Keratinocyte (primary cell): Measurements from ENCODE around the gene NLGN2. TPM values are rescaled to one million over a fixed set of nuclear protein-coding genes. Genes with fewer than 3 reads are reported as not detected.
"Not testable (repeated sequence)": the region's sequence is repeated elsewhere in the genome, so short reads cannot be mapped to it uniquely, and the experiment has no call there.

ENCODE experiments used
- DNase-seq: peaks from one replicate; pipeline ENCODE4 v3.0.0-alpha.2; 2011; ENCODE audit warnings: low read depth, missing footprints, low spot score
- FAIRE-seq: peaks from 2 replicates; lab custom pipeline; 2011; peaks lifted over from hg19 to GRCh38; lab: Jason Lieb, UNC
- H2AFZ ChIP-seq: 2 replicates; pipeline ENCODE4 v1.6.0; 2012; ENCODE audit warnings: low read length, control low read depth, inconsistent platforms; ENCODE audit not compliant: control insufficient read depth
- H3K27ac ChIP-seq: 2 replicates; pipeline ENCODE4 v1.5.1; 2011; ENCODE audit warnings: low read length; ENCODE audit not compliant: control insufficient read depth, insufficient read depth
- H3K27me3 ChIP-seq: 3 replicates; pipeline ENCODE4 v1.6.0; 2011; ENCODE audit warnings: low read length; ENCODE audit not compliant: control insufficient read depth, insufficient read depth; ENCODE audit errors: extremely low read depth
- H3K36me3 ChIP-seq, 2 experiments: 2 replicates in 1 of 2; 3 replicates in 1 of 2; pipeline ENCODE4 v1.5.1; 2011; ENCODE audit warnings: low read length in 2 of 2, mild to moderate bottlenecking in 1 of 2; ENCODE audit not compliant: control insufficient read depth in 2 of 2, insufficient read depth in 2 of 2; ENCODE audit errors: extremely low read depth in 1 of 2
- H3K4me1 ChIP-seq: 3 replicates; pipeline ENCODE4 v1.5.1; 2011; ENCODE audit warnings: low read length; ENCODE audit not compliant: control insufficient read depth, insufficient read depth; ENCODE audit errors: extremely low read depth
- H3K4me2 ChIP-seq: 3 replicates; pipeline ENCODE4 v1.6.0; 2011; ENCODE audit warnings: low read depth, low read length; ENCODE audit not compliant: control insufficient read depth, insufficient read depth; ENCODE audit errors: extremely low read depth
- H3K4me3 ChIP-seq, 3 experiments: fragments of 200-600 bp in 1 of 3; sonication (generic) in 1 of 3; 2 replicates in 2 of 3; 3 replicates in 1 of 3; pipeline ENCODE4 v1.5.1; 2011 to 2016; ENCODE audit warnings: low read length in 3 of 3, mild to moderate bottlenecking in 3 of 3, control low read depth in 2 of 3, inconsistent platforms in 1 of 3, low read depth in 1 of 3, mixed read lengths in 1 of 3, mixed run types in 1 of 3, moderate library complexity in 1 of 3; ENCODE audit not compliant: control insufficient read depth in 2 of 3, insufficient read depth in 2 of 3; ENCODE audit errors: extremely low read depth in 1 of 3
- H3K79me2 ChIP-seq: 2 replicates; pipeline ENCODE4 v1.6.0; 2012; ENCODE audit warnings: low read length; ENCODE audit not compliant: control insufficient read depth, insufficient read depth
- H3K9ac ChIP-seq: 3 replicates; pipeline ENCODE4 v1.6.0; 2011; ENCODE audit warnings: low read length; ENCODE audit not compliant: control insufficient read depth, insufficient read depth; ENCODE audit errors: extremely low read depth
- H3K9me1 ChIP-seq: 3 replicates; pipeline ENCODE4 v1.6.0; 2011; ENCODE audit warnings: low read length; ENCODE audit not compliant: control insufficient read depth, insufficient read depth; ENCODE audit errors: extremely low read depth
- H3K9me3 ChIP-seq: 2 replicates; pipeline ENCODE4 v1.5.1; 2012; ENCODE audit warnings: low read depth, low read length; ENCODE audit not compliant: control insufficient read depth
- H4K20me1 ChIP-seq: 3 replicates; pipeline ENCODE4 v1.6.0; 2011; ENCODE audit warnings: low read length; ENCODE audit not compliant: control insufficient read depth, insufficient read depth; ENCODE audit errors: extremely low read depth
- CTCF ChIP-seq, 3 experiments: IDR thresholded peaks in 1 of 3; conservative IDR thresholded peaks in 1 of 3; optimal IDR thresholded peaks in 1 of 3; 2 replicates in 2 of 3; 3 replicates in 1 of 3; pipeline versions ENCODE3 to v1.5.1; 2011; ENCODE audit warnings: low read length in 3 of 3, mild to moderate bottlenecking in 3 of 3, moderate library complexity in 2 of 3, control low read depth in 1 of 3, inconsistent platforms in 1 of 3; ENCODE audit not compliant: insufficient read depth in 2 of 3; ENCODE audit errors: extremely low read depth in 1 of 3
- EZH2 ChIP-seq: IDR thresholded peaks from one replicate; pipeline ENCODE4 v1.6.1; 2012; ENCODE audit warnings: inconsistent platforms, mild to moderate bottlenecking, low read length, moderate library complexity
- dilution Hi-C: fragments of 300-500 bp; cut with MboI; formaldehyde crosslinking; loops from one replicate; pipeline ENCODE4 v1.7.0; 2020; ENCODE audit warnings: low sequenced_read_pairs; ENCODE audit not compliant: extremely low pct_ligation_motif_present
- polyA plus RNA-seq, 5 experiments: library from polyadenylated mRNA; depleted of rRNA in 3 of 5; stranded (reverse) in 3 of 5; stranded (forward) in 1 of 5; unstranded in 1 of 5; fragments of >200 nt; gene quantifications; 1 replicate in 1 of 5; 2 replicates in 3 of 5; 3 replicates in 1 of 5; pipeline versions ENCODE4 v1.2.1 to v1.2.3, GENCODE V29; 2011 to 2012; ENCODE audit warnings: missing spikeins in 2 of 5, low read depth in 1 of 5, low replicate concordance in 1 of 5

Gene NLGN2
- polyA plus RNA-seq, 1 donor (not counting 4 experiments of a cell fraction or from before 2014, with no cell fraction given): 2.5 TPM

- no peak for FAIRE-seq
Measured at GRCh38 chr17:7363311-7363710, 44.3 kb upstream of the NLGN2 start.

GRCh38 chr17:7365963-7366362, 41.7 kb upstream of the NLGN2 start:
- H3K4me2 ChIP-seq, dilution Hi-C loops, H2AFZ ChIP-seq, H3K79me2 ChIP-seq, FAIRE-seq, H4K20me1 ChIP-seq, H3K9me1 ChIP-seq, DNase-seq, H3K36me3 ChIP-seq, H3K27me3 ChIP-seq, H3K27ac ChIP-seq, H3K4me3 ChIP-seq, H3K9ac ChIP-seq, H3K9me3 ChIP-seq: not testable (repeated sequence)
- peaks cover 12% of the 10 kb centered on the region for H3K4me1 ChIP-seq

More at GRCh38 chr17:7363311-7363710, 44.3 kb upstream of the NLGN2 start:
- H3K4me3 ChIP-seq: no peak overlapping the region
- H4K20me1 ChIP-seq: no peaks in the 10 kb centered on the region
- H2AFZ ChIP-seq: no peak overlapping the region
- H3K36me3 ChIP-seq: no peaks in the 10 kb centered on the region
- H3K27me3 ChIP-seq: no peaks in the 10 kb centered on the region
- H3K79me2 ChIP-seq: no peaks in the 10 kb centered on the region
- TF ChIP-seq EZH2: no peak
- no peak for TF ChIP-seq CTCF (optimal IDR thresholded peaks at IDR 0.05 in 1 of 3, IDR thresholded peaks at IDR 0.05 in 1 of 3, conservative IDR thresholded peaks at IDR 0.05 in 1 of 3; ENCODE audit: extremely low read depth in 1 of 3, insufficient read depth in 2 of 3, low read length in 3 of 3)
- H3K9me3 ChIP-seq: no peaks in the 10 kb centered on the region
- dilution Hi-C loops: no loop called here
- no peak overlapping the region for H3K4me2 ChIP-seq
- DNase-seq: no peak
- H3K27ac ChIP-seq: no peak overlapping the region
- peaks cover 12% of the 10 kb centered on the region for H3K4me1 ChIP-seq
- no peak overlapping the region for H3K9ac ChIP-seq
- H3K9me1 ChIP-seq: no peaks in the 10 kb centered on the region

- FAIRE-seq (no peak), DNase-seq (no peak)
- Histone ChIP-seq H3K4me1 (peaks cover 6% of the 10 kb centered on the region), H2AFZ (no peak overlapping the region), H3K4me3 (no peak overlapping the region), H3K36me3 (no peaks in the 10 kb centered on the region), H3K9me3 (no peaks in the 10 kb centered on the region), H3K27me3 (no peaks in the 10 kb centered on the region), H3K27ac (no peak overlapping the region), H3K4me2 (no peak overlapping the region), H3K9ac (no peak overlapping the region), H3K79me2 (no peaks in the 10 kb centered on the region), H3K9me1 (no peaks in the 10 kb centered on the region), H4K20me1 (no peaks in the 10 kb centered on the region)
- TF ChIP-seq CTCF (optimal IDR thresholded peaks at IDR 0.05 in 1 of 3, IDR thresholded peaks at IDR 0.05 in 1 of 3, conservative IDR thresholded peaks at IDR 0.05 in 1 of 3; ENCODE audit: extremely low read depth in 1 of 3, insufficient read depth in 2 of 3, low read length in 3 of 3) (no peak), EZH2 (no peak)
- dilution Hi-C loops: no loop called here
Measured at GRCh38 chr17:7367083-7367482, 40.6 kb upstream of the NLGN2 start.
